ENCODE data around the gene BLM.

The BLM gene

DNA sequence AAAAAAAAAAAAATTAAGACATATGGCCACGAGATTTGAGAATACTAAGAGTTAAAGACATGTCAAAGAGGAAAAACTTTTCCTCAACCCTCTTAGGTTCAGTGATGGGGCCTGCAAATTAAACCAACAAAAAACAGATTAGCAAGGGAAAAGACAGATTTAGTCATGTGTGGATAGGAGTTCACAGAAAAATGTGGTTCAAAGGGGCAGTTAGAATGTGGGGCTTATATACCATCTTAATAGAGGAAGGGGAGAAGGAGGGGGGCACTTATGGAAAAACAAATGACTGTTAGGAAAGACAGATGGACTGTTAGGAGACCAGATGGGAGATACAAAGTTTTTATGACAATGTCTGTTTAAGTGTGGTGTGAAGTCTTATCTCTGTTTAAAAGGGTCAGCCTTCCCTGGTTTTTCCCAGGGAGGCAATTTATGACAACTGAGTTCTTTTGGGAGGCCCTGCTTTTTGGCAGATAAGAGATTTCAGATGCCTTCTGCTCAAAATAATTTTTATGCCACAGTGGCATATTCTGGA lies 82.6 kb downstream of the BLM start:
- no peak for DNase-seq

DNA sequence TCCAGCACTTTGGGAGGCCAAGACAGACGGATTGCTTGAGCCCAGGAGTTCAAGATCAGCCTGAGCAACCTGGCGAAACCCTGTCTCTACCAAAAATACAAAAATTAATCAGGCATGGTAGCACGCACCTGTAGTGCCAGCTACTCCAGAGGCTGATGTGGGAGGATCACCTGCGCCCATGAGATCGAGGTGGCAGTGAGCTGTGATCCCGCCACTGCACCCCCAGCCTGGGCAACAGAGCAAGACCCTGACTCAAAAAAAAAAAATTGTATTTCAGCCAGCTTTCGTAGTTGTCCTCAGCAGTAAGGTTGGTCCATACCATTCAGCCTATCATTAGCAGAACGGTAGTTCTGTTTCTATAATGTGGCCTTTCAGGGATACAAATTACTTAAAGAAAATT lies 84.7 kb downstream of the BLM start:
- DNase-seq, result no peak

DNA sequence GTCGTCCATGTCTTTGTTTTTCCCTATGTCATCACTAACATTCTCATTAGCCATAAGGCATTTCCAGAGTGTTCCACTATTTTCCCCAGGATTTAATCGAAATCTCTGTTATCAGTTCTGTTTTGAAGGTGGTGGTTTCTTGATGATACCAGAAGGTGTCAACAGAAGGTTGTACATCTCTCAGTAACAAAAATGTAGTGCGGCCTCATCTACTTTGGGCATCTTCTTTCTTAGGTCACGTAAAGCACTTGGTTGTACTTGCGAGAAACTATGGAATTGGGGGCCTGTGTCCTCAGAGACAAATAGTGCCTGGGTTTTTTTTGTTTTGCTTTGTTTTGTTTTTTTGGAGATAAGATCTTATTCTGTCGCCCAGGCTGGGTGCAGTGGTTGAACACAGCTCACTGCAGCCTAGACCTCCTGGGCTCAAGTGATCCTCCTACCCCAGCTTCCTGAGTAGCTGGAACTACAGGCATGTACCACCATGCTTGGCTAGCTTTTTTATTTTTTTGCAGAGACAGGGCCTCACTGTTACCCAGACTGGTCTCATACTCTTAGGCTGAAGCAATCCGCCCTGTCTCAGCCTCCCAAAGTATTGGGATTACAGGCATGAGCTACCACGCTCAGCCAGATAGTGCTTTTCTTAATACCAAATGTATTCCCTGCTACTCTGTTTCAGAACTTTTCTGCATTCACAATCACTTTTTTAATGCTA lies 90.1 kb downstream of the BLM start:
- DNase-seq, result no peak

DNA sequence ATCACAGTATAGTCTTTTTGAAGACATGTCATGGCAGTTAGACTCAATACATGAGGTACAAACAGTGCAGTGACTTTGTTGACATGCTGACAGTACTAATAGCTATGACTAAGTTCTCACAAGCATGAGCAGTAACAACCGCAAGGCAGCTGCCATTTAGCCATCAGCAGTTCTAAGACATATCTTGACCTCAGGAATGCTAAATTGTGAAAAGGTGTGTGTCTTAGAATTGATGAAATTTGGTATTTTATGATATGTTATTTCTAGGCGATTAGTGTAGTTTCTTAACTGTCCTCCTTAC lies 90.6 kb downstream of the BLM start:
- DNase-seq, result no peak

DNA sequence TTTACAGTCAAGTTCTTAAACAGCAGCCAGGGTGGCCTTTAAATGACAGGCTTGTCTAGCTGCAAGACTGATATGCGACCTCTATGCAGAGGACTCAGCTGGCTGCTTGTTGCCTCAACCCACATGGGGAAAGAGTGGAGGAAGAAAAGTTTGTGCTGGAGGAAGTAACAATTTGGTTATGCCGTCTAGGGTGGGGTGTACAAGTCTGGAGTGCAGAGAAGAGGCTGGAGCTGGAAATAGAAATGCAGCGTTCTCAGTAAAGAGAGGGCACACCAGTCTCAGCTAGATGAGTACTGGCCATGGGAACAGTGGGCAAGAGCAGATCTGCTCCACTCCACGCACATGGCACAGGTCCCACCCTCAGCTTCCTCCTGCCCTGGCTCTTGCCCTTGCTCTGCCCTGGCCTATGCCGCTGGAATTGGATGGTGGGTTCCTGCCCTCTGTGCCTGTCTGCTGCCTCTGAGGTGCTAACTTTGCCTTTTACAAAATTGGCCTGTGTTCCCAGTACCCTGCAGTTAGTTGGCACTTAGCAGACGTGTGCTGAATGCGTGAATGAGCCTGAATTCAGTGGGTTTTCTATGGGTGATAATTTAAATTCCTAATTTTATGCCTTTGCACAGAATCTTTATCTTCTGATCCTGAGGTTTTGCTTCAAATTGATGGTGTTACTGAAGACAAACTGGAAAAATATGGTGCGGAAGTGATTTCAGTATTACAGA lies 91.5 kb downstream of the BLM start:
- no peak for DNase-seq

DNA sequence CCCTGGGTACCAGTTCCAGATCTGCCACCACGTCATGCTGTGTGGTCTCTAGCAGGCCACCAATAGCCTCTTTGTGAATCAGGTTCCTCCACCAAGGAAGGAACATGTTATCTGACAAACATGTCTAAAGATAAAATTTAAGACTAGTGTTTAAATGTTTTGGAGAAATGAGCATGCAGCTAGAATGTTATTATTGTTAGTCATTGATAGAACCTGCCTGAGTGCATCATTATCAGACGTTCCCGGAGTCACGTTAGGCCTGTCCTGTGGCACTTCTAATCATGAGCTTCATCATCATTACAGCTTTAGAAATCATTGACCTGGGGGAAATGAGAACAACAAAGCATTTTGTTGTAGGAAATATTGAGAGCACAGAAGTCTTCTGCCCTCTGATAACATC lies 92.4 kb downstream of the BLM start:
- no peak for DNase-seq

DNA sequence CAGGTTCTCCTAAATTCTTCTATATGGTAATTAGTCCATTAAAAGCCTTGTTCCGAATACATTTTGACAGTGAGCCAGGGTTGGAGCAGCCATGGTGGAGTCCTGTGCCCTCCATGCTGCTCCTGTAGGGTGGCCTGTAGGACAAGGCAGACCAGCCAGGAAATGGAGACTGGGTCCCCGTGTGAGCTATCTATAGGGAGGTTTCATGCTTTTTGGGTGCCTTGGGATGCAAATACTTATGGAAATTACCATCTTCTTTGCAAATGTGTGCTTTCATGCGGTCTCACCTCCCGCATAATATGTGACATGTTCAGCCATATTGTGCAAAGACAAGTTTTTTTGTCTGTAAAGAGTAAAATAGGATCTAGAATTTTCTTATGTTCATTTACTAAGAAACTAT lies 93.2 kb downstream of the BLM start:
- no peak for DNase-seq

DNA sequence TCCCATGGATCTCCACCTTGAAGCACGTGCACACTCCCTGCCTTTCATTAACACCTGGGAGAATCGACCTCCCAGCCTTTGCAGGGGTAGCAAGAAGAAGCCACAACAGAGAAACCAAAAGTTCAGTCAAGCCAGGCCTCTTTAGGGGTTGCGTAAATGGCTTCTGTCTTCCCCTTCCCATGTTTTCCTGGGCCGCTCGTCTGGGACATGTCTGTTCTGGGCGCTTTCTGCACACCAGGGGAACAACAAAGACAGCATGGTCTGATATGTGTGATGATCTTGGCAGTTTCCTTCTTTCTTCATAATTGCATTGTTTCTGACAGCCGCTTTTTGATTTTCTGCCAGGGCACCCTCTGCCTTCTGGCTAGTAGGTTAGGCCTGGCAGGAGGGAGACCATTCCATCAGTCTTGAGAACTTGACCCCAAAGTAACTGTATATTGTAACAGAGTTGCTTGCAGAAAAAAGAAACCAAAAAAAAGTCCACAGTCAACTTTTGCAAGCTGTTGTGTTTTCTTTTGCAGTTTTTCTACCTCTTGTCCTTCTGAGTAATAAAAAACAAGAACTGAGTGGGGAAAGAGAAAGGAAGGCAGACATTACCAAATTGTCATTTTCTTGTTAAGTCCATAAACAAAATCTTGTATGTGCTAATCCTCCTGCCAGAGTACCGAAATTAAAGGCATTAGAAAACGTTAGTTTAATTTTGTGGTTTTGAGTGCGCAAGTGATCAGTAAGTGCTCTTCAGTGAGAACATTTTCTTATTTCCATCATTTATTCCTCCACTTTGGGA lies 95.2 kb downstream of the BLM start:
- DNase-seq, result no peak

DNA sequence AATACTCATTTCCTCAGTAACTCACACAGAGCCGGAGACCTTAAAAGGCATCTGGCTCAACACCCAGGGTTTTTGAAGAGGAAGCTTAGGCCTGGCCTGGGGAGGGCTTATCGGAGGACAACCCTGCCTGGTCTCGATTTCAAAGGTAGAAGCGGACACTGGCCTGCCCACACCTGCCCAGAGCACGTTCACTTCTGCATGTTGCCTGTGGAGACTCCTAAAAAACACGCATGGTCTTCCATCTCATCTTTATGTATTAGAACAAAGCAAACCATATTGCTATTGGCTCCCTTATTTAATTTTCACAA lies 95.8 kb downstream of the BLM start:
- DNase-seq, result no peak

DNA sequence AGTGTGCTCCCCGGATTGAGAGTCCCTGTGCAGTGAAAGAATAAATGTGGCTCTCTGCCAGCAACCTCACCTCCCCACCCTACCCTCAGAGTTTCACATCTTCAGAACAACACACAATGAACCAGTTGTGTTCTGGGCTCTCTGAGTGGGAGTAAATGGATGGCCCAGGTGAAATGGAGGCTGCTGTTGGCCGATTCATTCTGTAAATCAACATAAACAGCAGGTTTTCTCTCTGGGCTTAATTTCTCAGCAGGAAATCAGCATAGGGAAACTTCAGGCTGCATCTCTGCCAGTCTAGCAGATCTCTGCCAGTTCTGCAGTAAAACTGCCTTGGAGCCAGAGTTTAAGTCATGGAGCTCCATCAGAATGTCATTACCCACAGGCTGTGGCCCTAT lies 96.6 kb downstream of the BLM start:
- no peak for DNase-seq

DNA sequence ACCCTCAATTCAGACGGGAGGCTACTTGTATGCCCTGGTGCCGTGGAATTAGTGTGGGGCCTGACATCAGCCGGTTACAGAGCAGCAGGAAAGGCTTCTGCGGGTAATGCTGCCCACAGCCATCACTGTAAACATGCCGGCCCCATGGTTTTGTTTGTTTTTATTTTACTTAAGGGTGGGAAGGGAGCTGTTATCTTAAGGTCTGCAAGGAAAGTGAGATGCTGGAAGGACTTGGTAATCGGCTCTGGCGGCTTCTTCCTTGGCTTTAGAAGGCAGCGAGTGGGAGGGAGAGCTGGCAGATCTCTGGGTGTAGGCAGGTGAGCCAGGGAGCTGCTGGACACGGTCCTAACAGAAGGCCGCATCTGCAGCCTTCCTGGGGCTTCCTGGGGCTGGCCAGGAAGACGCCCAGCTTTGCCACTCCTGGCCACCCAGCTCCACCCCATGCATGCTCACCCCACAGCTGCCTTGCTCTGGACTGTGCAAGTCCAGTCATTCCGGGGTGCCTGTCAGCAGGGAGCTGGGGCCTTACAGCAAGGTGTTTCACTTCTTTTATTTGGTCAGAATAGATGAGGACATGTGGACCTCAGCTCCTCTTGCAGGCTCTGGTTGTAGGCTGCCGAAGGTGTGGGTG lies 97.2 kb downstream of the BLM start:
- no peak for DNase-seq

DNA sequence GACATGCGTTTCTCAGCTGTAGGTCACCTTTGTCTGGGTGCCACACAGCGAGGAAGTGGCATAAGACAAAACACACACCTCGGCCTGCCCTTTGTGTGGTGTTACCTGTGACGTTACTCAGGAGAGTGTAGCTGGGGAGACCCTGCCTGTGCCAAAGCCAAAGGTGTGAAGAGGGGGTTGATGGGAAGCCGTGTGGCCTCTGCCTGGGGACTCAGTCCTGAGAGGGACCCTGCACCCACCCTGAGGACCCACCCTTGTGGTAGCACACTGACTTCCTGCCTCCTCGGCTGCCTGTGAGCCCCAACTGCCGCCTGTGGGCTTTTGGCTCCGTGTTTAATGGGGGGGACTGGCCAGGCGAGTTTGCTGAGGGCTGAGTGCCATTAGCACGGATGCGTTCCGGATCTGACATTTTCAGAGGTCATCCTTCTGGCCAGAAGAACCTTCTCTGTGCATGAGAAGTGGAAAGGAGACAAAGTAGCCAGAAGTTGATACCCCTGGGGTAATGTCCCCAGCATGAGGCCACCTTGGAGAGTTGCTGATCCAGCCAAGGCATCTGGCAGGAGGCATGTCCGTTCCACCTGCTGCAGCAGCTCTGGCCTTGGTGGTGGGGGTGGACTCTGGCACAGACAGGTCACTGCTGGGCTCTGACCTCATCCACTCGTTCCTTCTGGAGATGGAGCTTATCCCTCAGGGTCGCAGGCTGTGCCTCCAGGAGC lies 99.4 kb downstream of the BLM start:
- no peak for DNase-seq

DNA sequence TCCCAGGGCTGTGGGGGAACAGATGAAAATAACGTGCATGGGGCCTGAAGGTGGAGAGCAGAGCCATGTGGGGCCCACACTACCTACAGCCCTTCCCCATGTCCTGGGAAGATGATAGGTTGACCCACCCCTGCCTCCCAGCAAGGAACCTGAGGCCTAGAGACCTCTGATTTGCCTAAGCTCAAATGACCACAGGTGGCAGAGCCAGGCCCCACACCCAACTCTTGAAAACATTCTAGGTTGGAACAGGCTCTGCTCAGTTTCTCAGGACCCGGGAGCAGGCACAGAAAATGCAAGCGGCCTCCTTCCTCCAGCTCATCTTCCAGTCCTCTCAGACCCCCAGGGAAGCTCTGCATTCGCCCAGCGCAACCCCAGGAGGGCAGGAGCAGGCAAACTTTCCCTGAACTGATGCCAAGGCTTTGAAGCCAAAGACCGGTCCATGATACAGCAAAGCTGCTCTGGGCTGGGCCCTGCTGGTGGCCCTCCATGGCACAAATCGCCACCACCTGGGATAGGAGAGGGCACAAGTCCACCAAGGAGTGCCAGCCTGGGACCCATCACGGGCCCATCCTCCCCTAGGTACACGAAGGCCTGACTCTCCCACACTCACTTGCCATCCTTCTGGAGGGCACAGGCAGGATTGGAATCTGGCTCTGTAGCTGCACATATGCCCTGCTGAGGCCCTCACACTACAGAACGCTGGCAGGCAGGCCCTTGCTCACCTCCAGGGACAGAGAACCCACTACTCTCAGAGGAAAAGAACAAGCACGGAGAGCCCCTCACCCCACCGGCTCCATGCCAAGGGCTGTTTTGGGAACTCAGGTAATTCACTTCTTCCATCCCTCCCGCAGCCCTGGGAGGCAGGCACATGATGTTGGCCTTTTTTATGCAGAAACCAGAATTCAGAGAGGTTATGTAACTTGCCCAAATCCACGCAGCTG lies 100.2 kb downstream of the BLM start:
- no peak for DNase-seq

DNA sequence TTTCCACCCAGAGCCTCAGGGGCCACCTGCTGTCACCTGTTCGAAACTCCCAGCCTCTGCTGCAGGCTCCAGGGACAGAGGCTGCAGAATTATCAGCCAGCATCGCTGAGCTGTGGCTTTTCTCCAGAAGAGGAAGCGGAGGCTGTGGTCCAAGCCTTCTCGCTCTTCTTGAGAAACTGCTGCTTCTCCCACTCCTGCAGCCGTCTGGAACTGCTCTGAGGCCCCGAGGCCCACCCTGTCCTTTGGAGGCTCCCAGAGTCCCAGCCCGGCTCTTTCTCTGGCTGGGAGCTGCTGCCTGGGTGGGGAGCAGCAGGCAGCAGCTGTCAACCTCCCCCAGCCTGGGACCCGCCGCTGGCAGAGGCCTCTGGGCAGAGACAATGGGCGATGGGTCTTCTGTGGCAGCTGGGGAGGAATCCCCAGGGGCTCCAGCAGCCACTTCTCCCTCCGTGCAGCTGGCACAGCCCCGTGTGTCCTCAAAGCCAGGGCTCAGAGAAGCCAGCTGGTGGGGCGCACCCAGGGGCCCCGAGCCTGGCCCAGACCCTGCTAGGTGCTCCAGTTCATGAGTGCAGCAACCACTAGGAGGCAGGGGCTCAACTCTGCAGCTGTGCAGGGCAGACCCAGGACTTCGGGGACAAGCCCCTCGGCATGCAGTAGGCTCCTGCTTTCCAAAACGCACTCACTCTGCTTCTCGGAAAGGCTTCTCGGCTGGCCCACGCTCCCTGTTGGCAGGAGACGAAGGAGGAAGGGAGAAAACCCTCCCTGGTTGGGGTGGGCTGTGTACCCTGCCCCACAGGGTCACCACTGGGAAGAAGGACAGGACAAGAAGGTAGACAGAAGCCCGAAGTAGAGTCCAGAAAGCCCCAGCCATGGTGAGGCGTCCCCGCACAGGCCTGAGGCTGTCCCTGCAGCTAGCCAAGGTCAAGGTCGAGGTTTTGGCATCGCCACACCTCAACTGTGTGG lies 101.4 kb downstream of the BLM start:
- no peak for DNase-seq

DNA sequence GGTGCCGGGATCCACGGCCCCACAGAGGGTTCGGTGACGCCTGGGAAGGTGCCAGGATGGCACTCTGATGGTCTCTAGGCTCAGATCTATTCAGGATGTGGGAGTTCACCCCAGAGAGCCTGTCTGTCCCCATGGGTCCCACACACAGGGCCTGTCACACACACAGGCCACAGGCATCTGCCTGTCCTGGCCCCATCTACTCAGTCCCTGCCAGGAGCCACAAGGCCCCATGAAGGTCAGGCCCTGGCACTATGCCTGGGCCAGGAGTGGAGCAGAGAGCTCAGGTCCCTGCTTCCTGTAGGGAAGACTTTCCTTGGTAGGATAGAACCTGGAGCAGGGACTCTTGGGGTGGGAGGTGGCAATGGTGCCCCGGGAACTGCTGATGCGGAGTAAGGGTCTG lies 102.2 kb downstream of the BLM start:
- no peak for DNase-seq

DNA sequence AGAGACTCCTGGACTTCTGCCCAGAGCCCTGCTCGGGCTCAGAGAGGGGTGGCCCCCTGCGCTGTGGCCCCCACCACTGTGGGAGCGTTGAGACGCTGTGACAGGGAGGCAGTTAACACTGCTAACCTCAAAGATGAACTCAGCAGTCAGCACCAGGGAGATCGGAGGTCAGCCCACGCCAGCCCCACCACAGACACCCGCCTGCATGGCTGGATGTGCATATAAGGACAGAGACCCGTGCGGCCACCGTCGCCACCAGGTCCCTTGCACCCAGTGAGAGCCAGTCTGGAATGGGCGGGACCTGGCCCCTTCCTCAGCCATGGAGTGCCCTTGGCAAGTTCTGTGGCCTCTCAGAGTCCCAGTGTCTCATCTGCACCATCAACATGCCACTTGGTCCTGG lies 102.7 kb downstream of the BLM start:
- no peak for DNase-seq

DNA sequence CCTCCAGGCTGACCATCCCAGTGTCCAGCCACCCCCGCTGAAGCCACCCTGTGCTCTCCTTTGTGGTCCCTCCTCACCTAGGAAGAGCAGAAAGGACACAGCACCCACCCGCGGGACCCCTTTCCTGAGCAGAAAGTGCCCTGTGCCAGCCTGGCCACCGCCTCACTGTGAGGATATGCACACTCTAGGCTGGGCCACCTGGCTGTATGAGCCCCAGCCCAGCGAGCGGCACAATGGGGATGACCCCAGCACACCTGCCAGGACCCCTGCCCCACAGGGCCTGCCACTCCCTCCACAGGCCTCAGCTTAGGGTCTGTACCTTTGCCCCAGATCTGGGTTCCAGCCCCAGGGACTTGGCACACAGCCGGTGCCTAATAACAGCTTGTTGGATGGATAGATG lies 103.3 kb downstream of the BLM start:
- DNase-seq, result no peak

DNA sequence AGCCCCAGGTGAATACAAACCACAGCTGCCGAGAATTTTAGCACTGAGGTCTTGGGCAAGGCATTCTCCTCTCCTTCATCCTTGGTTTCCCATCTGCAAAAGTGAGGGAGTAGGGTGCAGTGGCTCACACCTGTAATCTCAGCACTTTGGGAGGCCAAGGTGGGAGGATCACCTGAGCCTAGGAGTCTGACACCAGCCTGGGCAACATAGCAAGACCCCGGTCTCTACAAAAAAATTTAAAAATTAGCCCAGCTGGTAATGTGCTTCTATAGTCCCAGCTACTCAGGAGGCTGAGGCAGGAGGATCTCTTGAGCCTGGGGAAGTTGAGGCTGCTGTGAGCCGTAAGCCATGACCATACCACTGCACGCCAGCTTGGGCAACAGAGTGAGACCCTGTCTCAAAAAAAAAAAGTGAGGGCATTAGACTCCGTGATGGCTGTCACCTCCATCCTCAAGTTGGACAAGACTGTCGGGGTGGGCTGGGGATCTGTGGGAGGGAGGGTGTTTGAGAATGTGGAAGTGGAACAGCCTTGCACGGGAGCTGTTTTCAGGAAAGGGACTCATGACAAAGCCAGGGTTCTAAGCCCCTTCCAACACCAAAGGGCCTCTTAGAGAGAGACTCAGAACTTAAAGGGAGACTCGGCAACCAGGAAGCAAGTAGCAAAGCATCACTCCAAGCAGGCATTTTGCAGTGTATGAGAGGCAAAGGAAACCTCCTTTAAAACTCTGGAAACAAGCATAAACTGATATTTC lies 105.2 kb downstream of the BLM start:
- no peak for DNase-seq

DNA sequence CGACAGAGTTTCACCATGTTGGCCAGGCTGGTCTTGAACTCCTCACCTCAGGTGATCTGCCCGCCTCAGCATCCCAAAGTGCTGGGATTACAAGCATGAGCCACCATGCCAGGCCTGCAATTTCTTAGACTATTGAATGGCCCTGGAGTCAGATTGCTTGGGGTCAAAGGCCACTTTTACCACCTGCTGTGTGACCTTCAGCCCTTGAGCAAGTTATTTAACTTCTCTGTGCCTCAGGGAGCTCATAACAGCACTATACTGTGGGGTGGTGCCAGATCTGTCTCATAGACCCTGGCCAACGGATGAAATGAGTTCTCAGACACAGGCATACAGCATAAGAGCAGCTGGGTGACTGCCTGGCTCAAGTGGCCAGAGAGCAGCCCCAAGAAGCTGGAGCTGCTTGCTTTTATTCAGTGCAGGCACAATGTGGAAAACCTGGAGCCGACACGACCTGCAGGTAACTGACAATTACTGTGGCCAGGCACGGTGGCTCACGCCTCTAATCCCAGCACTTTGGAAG lies 106.4 kb downstream of the BLM start:
- DNase-seq, result no peak

All from NCI-H748 treated with DMSO at 0.1 percent for 48 hours (cell line).